Uterine smooth muscle cell (primary cell): ENCODE data around the gene TTC5. TPM values are rescaled to one million over a fixed set of nuclear protein-coding genes. Genes with fewer than 3 reads are reported as not detected.

ENCODE experiments used
- total RNA-seq: library from RNA; depleted of rRNA; stranded (reverse); fragments of >200 nt; gene quantifications from 2 replicates; pipeline ENCODE4 v1.2.3, GENCODE V29; 2014

TTC5 gene, protein sequence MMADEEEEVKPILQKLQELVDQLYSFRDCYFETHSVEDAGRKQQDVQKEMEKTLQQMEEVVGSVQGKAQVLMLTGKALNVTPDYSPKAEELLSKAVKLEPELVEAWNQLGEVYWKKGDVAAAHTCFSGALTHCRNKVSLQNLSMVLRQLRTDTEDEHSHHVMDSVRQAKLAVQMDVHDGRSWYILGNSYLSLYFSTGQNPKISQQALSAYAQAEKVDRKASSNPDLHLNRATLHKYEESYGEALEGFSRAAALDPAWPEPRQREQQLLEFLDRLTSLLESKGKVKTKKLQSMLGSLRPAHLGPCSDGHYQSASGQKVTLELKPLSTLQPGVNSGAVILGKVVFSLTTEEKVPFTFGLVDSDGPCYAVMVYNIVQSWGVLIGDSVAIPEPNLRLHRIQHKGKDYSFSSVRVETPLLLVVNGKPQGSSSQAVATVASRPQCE
- 25.2 and 26.2 TPM in 2 replicates for total RNA-seq

GRCh38 chr14:20305265-20306078 lies at the start of gene TTC5:
TSS of gene TTC5 (minus strand) at chr14:20305951. CDS start at chr14:20305937, 14 bp downstream.

DNA sequence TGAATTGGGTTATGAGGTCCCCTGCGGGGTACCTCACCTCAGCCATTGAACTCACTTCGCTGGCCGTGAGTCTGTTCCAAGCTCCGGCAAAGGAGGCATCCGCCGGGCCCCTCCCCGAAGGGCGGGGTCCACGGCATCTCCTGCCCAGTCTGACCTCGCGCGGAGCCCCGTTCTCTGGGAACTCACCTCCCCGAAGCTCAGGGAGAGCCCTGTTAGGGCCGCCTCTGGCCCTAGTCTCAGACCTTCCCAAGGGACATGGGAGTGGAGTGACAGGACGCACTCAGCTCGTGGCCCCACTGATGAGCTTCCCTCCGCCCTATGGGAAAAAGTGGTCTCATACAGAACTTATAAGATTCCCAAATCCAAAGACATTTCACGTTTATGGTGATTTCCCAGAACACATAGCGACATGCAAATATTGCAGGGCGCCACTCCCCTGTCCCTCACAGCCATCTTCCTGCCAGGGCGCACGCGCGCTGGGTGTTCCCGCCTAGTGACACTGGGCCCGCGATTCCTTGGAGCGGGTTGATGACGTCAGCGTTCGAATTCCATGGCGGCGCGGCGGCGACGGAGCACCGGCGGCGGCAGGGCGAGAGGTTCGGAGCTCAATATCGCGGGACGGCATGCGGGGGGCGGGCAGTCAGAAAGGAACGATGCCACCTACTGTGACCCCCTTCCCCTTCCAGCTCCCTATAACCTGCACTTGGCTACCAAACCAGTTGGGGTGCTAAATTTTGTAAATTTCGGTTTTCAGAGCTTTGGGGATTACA lies 37.5 kb upstream of the TTC5 start, which contains the start of gene PARP2:
Gene PARP2, plus strand, starts transcription at position 544 of the 770 bp plus-strand sequence. Its CDS starts 7 bp downstream, at position 551.

DNA sequence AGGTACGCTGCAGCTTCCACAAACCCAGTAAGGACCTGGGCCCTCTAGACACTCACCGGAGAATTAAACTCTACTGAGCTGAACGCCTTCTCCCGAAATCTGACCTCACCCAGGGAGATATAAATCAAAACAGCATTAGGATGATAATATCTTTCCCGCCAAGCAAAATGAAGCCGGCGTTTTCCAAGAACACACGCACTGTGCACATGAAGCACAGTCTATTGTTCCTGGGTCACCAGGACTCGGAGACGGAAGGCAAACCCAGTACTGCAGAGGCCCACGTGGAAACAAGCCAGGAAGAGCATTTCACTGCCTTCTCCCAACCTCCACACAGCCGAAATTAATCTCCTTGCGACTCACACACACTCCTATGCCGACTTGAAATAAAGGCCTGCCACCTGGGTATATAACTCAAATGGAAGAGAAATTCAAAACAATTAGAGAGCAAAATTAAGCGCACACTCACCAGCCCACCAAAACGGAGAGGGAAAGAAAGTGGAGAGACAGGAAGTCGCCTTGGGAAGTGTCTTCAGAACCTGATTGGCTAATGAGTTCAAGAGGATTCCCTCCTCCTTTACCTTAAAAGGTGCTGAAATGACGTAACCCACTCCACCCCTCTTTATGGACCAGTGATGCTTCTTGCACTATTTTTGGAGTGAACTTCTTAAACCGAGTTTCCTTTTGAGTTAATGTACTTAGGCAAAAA lies 27.2 kb upstream of the TTC5 start, which contains the start of gene CCNB1IP1:
Gene CCNB1IP1, minus strand, starts transcription at position 492 of the 706 bp plus-strand sequence. CDS start 16,756 bp downstream, outside the sequence.

Other genes with a start within 250 kb of the TTC5 start
- not detected in 2 replicates for gene OR4L1, start 245.9 kb downstream of the TTC5 start, total RNA-seq
- not detected in 2 replicates for gene OR4K17, start 195.2 kb downstream of the TTC5 start, total RNA-seq
- not detected in 2 replicates for gene OR4N5, start 167.1 kb downstream of the TTC5 start, total RNA-seq
- gene OR11G2, start 115.1 kb downstream of the TTC5 start, total RNA-seq, result not detected in 2 replicates
- not detected in 2 replicates for gene OR11H6, start 82.2 kb downstream of the TTC5 start, total RNA-seq
- gene OR11H7, start 77.0 kb downstream of the TTC5 start, total RNA-seq, result not detected in 2 replicates
- gene OR11H4, start 66.7 kb downstream of the TTC5 start, total RNA-seq, result not detected in 2 replicates
- 51.2 and 60.2 TPM in 2 replicates for gene CCNB1IP1, start 27.3 kb upstream of the TTC5 start, total RNA-seq
- gene PARP2, start 37.7 kb upstream of the TTC5 start, total RNA-seq, result 11.5 and 22.1 TPM in 2 replicates
- 15.1 and 27.4 TPM in 2 replicates for gene TEP1, start 107.5 kb upstream of the TTC5 start, total RNA-seq
- gene KLHL33, start 130.2 kb upstream of the TTC5 start, total RNA-seq, result 0.11 and 0.12 TPM in 2 replicates
- 46.5 and 51.5 TPM in 2 replicates for gene OSGEP, start 148.9 kb upstream of the TTC5 start, total RNA-seq
- 79.0 and 82.6 TPM in 2 replicates for gene APEX1, start 149.3 kb upstream of the TTC5 start, total RNA-seq
- 28.1 and 39.4 TPM in 2 replicates for gene PIP4P1, start 155.5 kb upstream of the TTC5 start, total RNA-seq
- gene PNP, start 163.5 kb upstream of the TTC5 start, total RNA-seq, result 39.4 and 48.6 TPM in 2 replicates
- not detected in 2 replicates for gene RNASE10, start 199.6 kb upstream of the TTC5 start, total RNA-seq